Measurements from ENCODE around the gene PTPRR.

GRCh38 chr12:70754330-70754741 lies 166.2 kb downstream of the PTPRR start:
- no peak for TF ChIP-seq CTCF (IDR thresholded peaks at IDR 0.05 in 8 of 11, conservative IDR thresholded peaks at IDR 0.05 in 3 of 11)
- no peak for TF ChIP-seq POLR2AphosphoS5 (IDR thresholded peaks at IDR 0.05)
